Measurements from ENCODE around the gene DMBX1. TPM values are rescaled to one million over a fixed set of nuclear protein-coding genes. Genes with fewer than 3 reads are reported as not detected.

Gene DMBX1
- total RNA-seq (2022; extraction: Qiagen RNA extraction; ENCODE audit: low read depth), result 0.70 to 1.2 TPM (median 1.1 TPM) in 5 replicates

GRCh38 chr1:46489638-46490405, at the start of gene DMBX1:
Gene DMBX1 (plus strand): TSS chr1:46489836. CDS start chr1:46507011, 17,175 bp downstream.

Other genes starting within 250 kb of the DMBX1 start
- 9.5 to 12.4 TPM (median 10.4 TPM) in 5 replicates for gene RAD54L, start 242.1 kb upstream of the DMBX1 start, total RNA-seq (2022; extraction: Qiagen RNA extraction; ENCODE audit: low read depth)
- 36.0 to 44.4 TPM (median 42.6 TPM) in 5 replicates for gene LRRC41, start 186.2 kb upstream of the DMBX1 start, total RNA-seq (2022; extraction: Qiagen RNA extraction; ENCODE audit: low read depth)
- gene UQCRH, start 186.1 kb upstream of the DMBX1 start, total RNA-seq (2022; extraction: Qiagen RNA extraction; ENCODE audit: low read depth), result 395 to 538 TPM (median 411 TPM) in 5 replicates
- 12.4 to 13.6 TPM (median 12.9 TPM) in 5 replicates for gene NSUN4, start 149.0 kb upstream of the DMBX1 start, total RNA-seq (2022; extraction: Qiagen RNA extraction; ENCODE audit: low read depth)
- gene FAAH, start 95.5 kb upstream of the DMBX1 start, total RNA-seq (2022; extraction: Qiagen RNA extraction; ENCODE audit: low read depth), result 0.54 to 0.72 TPM (median 0.56 TPM) in 5 replicates
- not detected in 5 replicates for gene KNCN, start 61.8 kb downstream of the DMBX1 start, total RNA-seq (2022; extraction: Qiagen RNA extraction; ENCODE audit: low read depth)
- 16.8 to 19.7 TPM (median 18.6 TPM) in 5 replicates for gene MKNK1, start 114.4 kb downstream of the DMBX1 start, total RNA-seq (2022; extraction: Qiagen RNA extraction; ENCODE audit: low read depth)
- 3.9 to 4.7 TPM (median 4.5 TPM) in 5 replicates for gene MOB3C, start 127.0 kb downstream of the DMBX1 start, total RNA-seq (2022; extraction: Qiagen RNA extraction; ENCODE audit: low read depth)
- gene ATPAF1, start 178.5 kb downstream of the DMBX1 start, total RNA-seq (2022; extraction: Qiagen RNA extraction; ENCODE audit: low read depth), result 33.8 to 36.1 TPM (median 35.8 TPM) in 5 replicates
- not detected in 5 replicates for gene TEX38, start 182.0 kb downstream of the DMBX1 start, total RNA-seq (2022; extraction: Qiagen RNA extraction; ENCODE audit: low read depth)
- 20.8 to 29.6 TPM (median 28.4 TPM) in 5 replicates for gene EFCAB14, start 229.3 kb downstream of the DMBX1 start, total RNA-seq (2022; extraction: Qiagen RNA extraction; ENCODE audit: low read depth)

Data from A549 treated with GW870086 at 1 μM for 4 hours (cell line).